IMR-90 (cell line): ENCODE results near the gene PTTG1IP2. TPM values are rescaled to one million over a fixed set of nuclear protein-coding genes. Genes with fewer than 3 reads are reported as not detected.

Source experiments
- ATAC-seq: fragments of 200-7000 bp; cut with Tn5 transposase; 2 replicates; pipeline ENCODE4 v1.9.1; 2020; ENCODE audit warnings: low read depth, mild to moderate bottlenecking, moderate library complexity
- BruUV-seq: library from RNA; stranded (reverse); fragments of 400-500 nt; replicated peaks from 2 replicates; lab custom pipeline; 2021; lab: Mats Ljungman, UMichigan
- CTCF ChIA-PET: fragments of 300-600 bp; formaldehyde crosslinking; extraction: SDS; loops from one replicate; lab custom pipeline; 2021; ENCODE audit warnings: antibody characterized with exemption; lab: Yijun Ruan, JAX
- POLR2A ChIA-PET: fragments of 300-600 bp; sonication (Branson Sonifier 250); formaldehyde crosslinking; loops from one replicate; lab custom pipeline; 2022; ENCODE audit warnings: antibody characterized with exemption; ENCODE audit not compliant: unreplicated experiment; lab: Charles Lee
- DNase-seq: peaks from one replicate; pipeline ENCODE4 v3.0.0; 2013
- H2AFZ ChIP-seq: replicated peaks from 2 replicates; pipeline ENCODE3; 2013; ENCODE audit warnings: low read length, mild to moderate bottlenecking; ENCODE audit not compliant: poor library complexity
- H2AK5ac ChIP-seq: 2 replicates; pipeline ENCODE4 v1.6.1; 2013; ENCODE audit warnings: low read depth, low read length, inconsistent platforms
- H2AK9ac ChIP-seq: replicated peaks from 2 replicates; pipeline ENCODE3; 2013; ENCODE audit warnings: mild to moderate bottlenecking, low read depth, low read length, moderate library complexity; ENCODE audit not compliant: poor library complexity
- H2BK120ac ChIP-seq: 2 replicates; pipeline ENCODE4 v1.6.1; 2013; ENCODE audit warnings: low read depth, low read length, inconsistent platforms
- H2BK15ac ChIP-seq: 3 replicates; pipeline ENCODE4 v1.6.1; 2013; ENCODE audit warnings: low read depth, low read length, inconsistent platforms
- H2BK20ac ChIP-seq: 2 replicates; pipeline ENCODE4 v1.6.1; 2013; ENCODE audit warnings: low read depth, mild to moderate bottlenecking, inconsistent platforms, low read length, moderate library complexity
- H2BK5ac ChIP-seq: 2 replicates; pipeline ENCODE4 v1.6.1; 2013; ENCODE audit warnings: mild to moderate bottlenecking, low read depth, low read length, inconsistent platforms; ENCODE audit not compliant: poor library complexity, severe bottlenecking
- H3K14ac ChIP-seq: replicated peaks from 2 replicates; pipeline ENCODE4 v1.6.1; 2013; ENCODE audit warnings: low read depth, low read length, inconsistent platforms
- H3K18ac ChIP-seq: 2 replicates; pipeline ENCODE4 v1.6.1; 2013; ENCODE audit warnings: low read depth, low read length, control low read depth
- H3K23ac ChIP-seq: 2 replicates; pipeline ENCODE4 v1.6.1; 2013; ENCODE audit warnings: low read depth, low read length, inconsistent platforms
- H3K27ac ChIP-seq: 2 replicates; pipeline ENCODE4 v1.5.1; 2013; ENCODE audit warnings: mild to moderate bottlenecking, control low read depth, low read length; ENCODE audit not compliant: insufficient read depth
- H3K27me3 ChIP-seq: 2 replicates; pipeline ENCODE4 v1.6.1; 2013; ENCODE audit warnings: low read length; ENCODE audit not compliant: control insufficient read depth, insufficient read depth
- H3K36me3 ChIP-seq: 2 replicates; pipeline ENCODE4 v1.6.1; 2013; ENCODE audit warnings: low read length, mixed read lengths; ENCODE audit not compliant: control insufficient read depth, insufficient read depth
- H3K4ac ChIP-seq: 2 replicates; pipeline ENCODE4 v1.6.1; 2013; ENCODE audit warnings: low read depth, low read length, inconsistent platforms
- H3K4me1 ChIP-seq: 2 replicates; pipeline ENCODE4 v1.6.1; 2013; ENCODE audit warnings: low read length, mixed read lengths; ENCODE audit not compliant: control insufficient read depth, insufficient read depth
- H3K4me2 ChIP-seq: 2 replicates; pipeline ENCODE4 v1.6.1; 2013; ENCODE audit warnings: low read depth, mild to moderate bottlenecking, control low read depth, low read length, moderate library complexity
- H3K4me3 ChIP-seq: 2 replicates; pipeline ENCODE4 v1.5.1; 2013; ENCODE audit warnings: low read depth, mild to moderate bottlenecking, control low read depth, low read length, moderate library complexity; ENCODE audit not compliant: insufficient read depth
- H3K56ac ChIP-seq: 2 replicates; pipeline ENCODE4 v1.6.1; 2013; ENCODE audit warnings: low read length, inconsistent platforms; ENCODE audit not compliant: insufficient read depth; ENCODE audit errors: extremely low read depth
- H3K79me1 ChIP-seq, 2 experiments: 2 replicates each; pipeline ENCODE4 v1.6.1; 2013; ENCODE audit warnings: low read length in 2 of 2, inconsistent platforms in 1 of 2, low read depth in 1 of 2
- H3K9ac ChIP-seq: 2 replicates; pipeline ENCODE4 v1.6.1; 2013; ENCODE audit warnings: low read depth, low read length, control low read depth
- H3K9me1 ChIP-seq: 2 replicates; pipeline ENCODE4 v1.6.1; 2013; ENCODE audit warnings: low read length, inconsistent platforms; ENCODE audit not compliant: insufficient read depth
- H3K9me3 ChIP-seq: 2 replicates; pipeline ENCODE4 v1.6.1; 2013; ENCODE audit warnings: low read length; ENCODE audit not compliant: control insufficient read depth, insufficient read depth
- H4K20me1 ChIP-seq: 2 replicates; pipeline ENCODE4 v1.6.1; 2013; ENCODE audit warnings: low read length, inconsistent platforms; ENCODE audit not compliant: insufficient read depth
- H4K5ac ChIP-seq: 2 replicates; pipeline ENCODE4 v1.6.1; 2013; ENCODE audit warnings: mild to moderate bottlenecking, low read depth, low read length, control low read depth
- H4K8ac ChIP-seq, 2 experiments: 2 replicates each; pipeline ENCODE4 v1.6.1; 2013; ENCODE audit warnings: low read depth in 2 of 2, low read length in 2 of 2, control low read depth in 1 of 2, inconsistent platforms in 1 of 2
- H4K91ac ChIP-seq: 2 replicates; pipeline ENCODE4 v1.6.1; 2013; ENCODE audit warnings: low read depth, low read length, inconsistent platforms; ENCODE audit not compliant: insufficient read depth
- BHLHE40 ChIP-seq: fragments of 150-350 bp; IDR thresholded peaks from 2 replicates; pipeline ENCODE4 v1.6.1; 2016; ENCODE audit warnings: mild to moderate bottlenecking, low read depth, low read length
- NFE2L2 ChIP-seq: fragments of 150-350 bp; IDR thresholded peaks from 2 replicates; pipeline ENCODE4 v1.6.1; 2016; ENCODE audit warnings: low read depth, mild to moderate bottlenecking, low read length
- RCOR1 ChIP-seq: IDR thresholded peaks from 2 replicates; pipeline ENCODE4 v1.6.1; 2012; ENCODE audit warnings: mild to moderate bottlenecking, low read length, improper control_type of control experiment; ENCODE audit not compliant: insufficient replicate concordance
- RFX5 ChIP-seq: IDR thresholded peaks from 2 replicates; pipeline ENCODE4 v1.8.0; 2012; ENCODE audit warnings: low read depth, mild to moderate bottlenecking, low read length, moderate library complexity
- WGBS, 2 experiments: methylation state at CpG; one replicate each; pipeline versions ENCODE4 v1.1.5 to v1.1.7; 2013; ENCODE audit warnings: missing lambda C conversion rate in 2 of 2; ENCODE audit not compliant: insufficient read length in 1 of 2; ENCODE audit errors: extremely low coverage in 2 of 2; 5-methylcytosine and 5-hydroxymethylcytosine counted together
- dilution Hi-C: fragments of 300-500 bp; cut with HindIII; formaldehyde crosslinking; loops from one replicate; pipeline ENCODE4 v1.14.3; 2018; ENCODE audit warnings: low sequenced_read_pairs; ENCODE audit not compliant: unreplicated experiment
- in situ Hi-C: fragments of 300-500 bp; cut with MboI; formaldehyde crosslinking; loops from 3 replicates; pipeline ENCODE4 v1.14.3; 2019; ENCODE audit warnings: low sequenced_read_pairs, inconsistent platforms, mixed read lengths
- intact Hi-C: fragments of 100-400 bp; cut with micrococcal nuclease; formaldehyde crosslinking; loops from 2 replicates; pipeline ENCODE4 v1.10.0; 2022
- polyA plus RNA-seq, 3 experiments: library from polyadenylated mRNA; depleted of rRNA; stranded (reverse); fragments of >200 nt; gene quantifications; 2 replicates each; pipeline ENCODE4 v1.2.3, GENCODE V29; 2012; ENCODE audit warnings: low replicate concordance in 1 of 3
- total RNA-seq: library from RNA; depleted of rRNA; stranded (reverse); fragments of >200 nt; gene quantifications from 2 replicates; pipeline ENCODE4 v1.2.3, GENCODE V29; 2012

PTTG1IP2 gene
- total and polyA plus RNA-seq, 2 of the 4 experiments (the other 2 are of a cell fraction): not detected

GRCh38 chr7:90485734-90486316 is 16.4 kb downstream of the PTTG1IP2 start:
- no peak for TF ChIP-seq NFE2L2
- TF ChIP-seq BHLHE40: no peak
- no peak for TF ChIP-seq RFX5
- no peak for TF ChIP-seq RCOR1
- Histone ChIP-seq H3K9me1 (no peaks in the 10 kb centered on the region), H3K9ac (no peak overlapping the region), H3K14ac (no peak overlapping the region), H3K79me1 (no peaks in the 10 kb centered on the region), H3K18ac (no peak overlapping the region), H2AFZ (no peak overlapping the region), H3K23ac (no peak overlapping the region), H3K4me3 (no peak overlapping the region), H3K27me3 (no peaks in the 10 kb centered on the region), H2AK9ac (no peak overlapping the region), H2BK15ac (no peak overlapping the region), H3K36me3 (no peaks in the 10 kb centered on the region), H2AK5ac (no peak overlapping the region), H4K91ac (no peak overlapping the region), H3K4me1 (no peaks in the 10 kb centered on the region), H2BK5ac (no peak overlapping the region), H2BK120ac (no peak overlapping the region), H3K56ac (no peak overlapping the region), H3K4me2 (no peak overlapping the region), H3K27ac (no peak overlapping the region), H3K9me3 (no peaks in the 10 kb centered on the region), H2BK20ac (no peak overlapping the region), H4K20me1 (no peaks in the 10 kb centered on the region), H4K8ac (no peak overlapping the region), H4K5ac (no peak overlapping the region), H3K4ac (no peak overlapping the region)
- intact Hi-C loops (no loop called here), in situ Hi-C loops (no loop called here), dilution Hi-C loops (no loop called here)
- DNase-seq (no peak), ATAC-seq (no peak)
- ChIA-PET POLR2A (no interaction called here), CTCF (no interaction called here)
- no CpG with 5 or more reads among the region's 6 CpGs for WGBS, 2 experiments
- BruUV-seq: no TSS peak
